GM19463 (cell line): ENCODE results near the gene UGT1A8.

Source experiments
- ATAC-seq: cut with Tn5 transposase; IDR thresholded peaks from one replicate; pipeline ENCODE4 v1.9.1; 2021; ENCODE audit warnings: mild to moderate bottlenecking, moderate library complexity; ENCODE audit not compliant: unreplicated experiment

UGT1A8 gene

GRCh38 chr2:233760043-233760442 is 142.6 kb downstream of the UGT1A8 start, which contains the start of gene UGT1A1:
Gene UGT1A1 (plus strand): TSS chr2:233760270. CDS start chr2:233760288, 18 bp downstream.
- ATAC-seq = no peak

- ATAC-seq = no peak
These were observed 143.8 kb downstream of the UGT1A8 start for GRCh38 chr2:233761040-233761769.

GRCh38 chr2:233764264-233764663 is 146.8 kb downstream of the UGT1A8 start:
- no peak for ATAC-seq

GRCh38 chr2:233764761-233765160 is 147.3 kb downstream of the UGT1A8 start:
- no peak for ATAC-seq

- ATAC-seq = no peak
These were observed 149.0 kb downstream of the UGT1A8 start for GRCh38 chr2:233766416-233766815.

GRCh38 chr2:233768076-233768475 is 150.6 kb downstream of the UGT1A8 start:
- no peak for ATAC-seq

GRCh38 chr2:233769260-233769659 is 151.8 kb downstream of the UGT1A8 start:
- no peak for ATAC-seq

- no peak for ATAC-seq
These were observed 154.7 kb downstream of the UGT1A8 start for GRCh38 chr2:233772153-233772552.

- no peak for ATAC-seq
These were observed 155.2 kb downstream of the UGT1A8 start for GRCh38 chr2:233772583-233772982.

- ATAC-seq = no peak
These were observed 156.4 kb downstream of the UGT1A8 start for GRCh38 chr2:233773854-233774253.

GRCh38 chr2:233775414-233775813 is 158.0 kb downstream of the UGT1A8 start:
- ATAC-seq = no peak

GRCh38 chr2:233778030-233778429 is 160.6 kb downstream of the UGT1A8 start, which contains the start of gene MROH2A:
Gene MROH2A (plus strand): TSS chr2:233778330. CDS start chr2:233779359, 1,029 bp downstream.
- no peak for ATAC-seq

- no peak for ATAC-seq
These were observed 162.3 kb downstream of the UGT1A8 start for GRCh38 chr2:233779722-233780121.

- ATAC-seq = no peak
These were observed 163.3 kb downstream of the UGT1A8 start for GRCh38 chr2:233780771-233781170.

- ATAC-seq = no peak
These were observed 172.1 kb downstream of the UGT1A8 start for GRCh38 chr2:233789554-233789953.

GRCh38 chr2:233791151-233791882 is 173.9 kb downstream of the UGT1A8 start:
- no peak for ATAC-seq

- no peak for ATAC-seq
These were observed 174.5 kb downstream of the UGT1A8 start for GRCh38 chr2:233791883-233792329.

GRCh38 chr2:233792720-233793119 is 175.3 kb downstream of the UGT1A8 start:
- no peak for ATAC-seq

GRCh38 chr2:233793465-233794127 is 176.2 kb downstream of the UGT1A8 start:
- ATAC-seq = no peak

GRCh38 chr2:233794128-233794658 is 176.8 kb downstream of the UGT1A8 start:
- ATAC-seq = no peak

GRCh38 chr2:233795735-233796171 is 178.3 kb downstream of the UGT1A8 start:
- no peak for ATAC-seq
